ENCODE data around the gene RHPN2.

The RHPN2 gene

GRCh38 chr19:33100894-33101644 is 36.4 kb upstream of the RHPN2 start:
- no peak for ATAC-seq

GRCh38 chr19:33098055-33098534 is 33.4 kb upstream of the RHPN2 start:
- TF ChIP-seq ZC3H10 (CRISPR knock-in tag; IDR thresholded peaks at IDR 0.05) (no peak), ARNTL (CRISPR knock-in tag; IDR thresholded peaks at IDR 0.05; ENCODE audit: borderline replicate concordance, low read depth) (no peak), PATZ1 (CRISPR knock-in tag; IDR thresholded peaks at IDR 0.05; ENCODE audit: borderline replicate concordance) (no peak), CREB5 (CRISPR knock-in tag; IDR thresholded peaks at IDR 0.05; ENCODE audit: low read depth) (no peak), TOX (CRISPR knock-in tag; IDR thresholded peaks at IDR 0.05; ENCODE audit: borderline replicate concordance) (no peak), POU6F1 (CRISPR knock-in tag; IDR thresholded peaks at IDR 0.05; ENCODE audit: borderline replicate concordance, low read depth) (no peak), ESRRG (CRISPR knock-in tag; IDR thresholded peaks at IDR 0.05) (no peak), ISL1 (CRISPR knock-in tag; IDR thresholded peaks at IDR 0.05) (no peak), ZFP30 (CRISPR knock-in tag; IDR thresholded peaks at IDR 0.05) (no peak), TCF4 (CRISPR knock-in tag; IDR thresholded peaks at IDR 0.05; ENCODE audit: borderline replicate concordance) (no peak), CSRNP3 (CRISPR knock-in tag; IDR thresholded peaks at IDR 0.05) (no peak), RARB (CRISPR knock-in tag; IDR thresholded peaks at IDR 0.05) (no peak)
- ATAC-seq = no peak

More at GRCh38 chr19:33100894-33101644, 36.4 kb upstream of the RHPN2 start:
- no peak for TF ChIP-seq BACH2 (CRISPR knock-in tag; IDR thresholded peaks at IDR 0.05; ENCODE audit: borderline replicate concordance)
- TF ChIP-seq OSR1 (CRISPR knock-in tag; IDR thresholded peaks at IDR 0.05) = no peak
- no peak for TF ChIP-seq ARNTL (CRISPR knock-in tag; IDR thresholded peaks at IDR 0.05; ENCODE audit: borderline replicate concordance, low read depth)

- ATAC-seq = no peak
- no peak for TF ChIP-seq ZNF8 (CRISPR knock-in tag; IDR thresholded peaks at IDR 0.05)
- TF ChIP-seq BACH2 (CRISPR knock-in tag; IDR thresholded peaks at IDR 0.05; ENCODE audit: borderline replicate concordance) = no peak
- no peak for TF ChIP-seq ISL1 (CRISPR knock-in tag; IDR thresholded peaks at IDR 0.05)
- TF ChIP-seq ZC3H10 (CRISPR knock-in tag; IDR thresholded peaks at IDR 0.05) = no peak
- TF ChIP-seq TOX (CRISPR knock-in tag; IDR thresholded peaks at IDR 0.05; ENCODE audit: borderline replicate concordance) = no peak
Observed at GRCh38 chr19:33096005-33096404, 31.3 kb upstream of the RHPN2 start.

- ATAC-seq = no peak
Observed at GRCh38 chr19:33094436-33095067, 29.9 kb upstream of the RHPN2 start.

More at GRCh38 chr19:33094436-33095067, 29.9 kb upstream of the RHPN2 start:
- no peak for TF ChIP-seq ZNF565 (CRISPR knock-in tag; conservative IDR thresholded peaks at IDR 0.05; ENCODE audit: low read depth)
- TF ChIP-seq ZNF70 (CRISPR knock-in tag; IDR thresholded peaks at IDR 0.05) = no peak
- no peak for TF ChIP-seq RARB (CRISPR knock-in tag; IDR thresholded peaks at IDR 0.05)
- TF ChIP-seq GLIS3 (CRISPR knock-in tag; IDR thresholded peaks at IDR 0.05) = no peak
- TF ChIP-seq SNAI2 (CRISPR knock-in tag; IDR thresholded peaks at IDR 0.05) = no peak
- no peak for TF ChIP-seq PPARA (CRISPR knock-in tag; IDR thresholded peaks at IDR 0.05; ENCODE audit: borderline replicate concordance)
- TF ChIP-seq POU6F1 (CRISPR knock-in tag; IDR thresholded peaks at IDR 0.05; ENCODE audit: borderline replicate concordance, low read depth) = no peak
- TF ChIP-seq CSDC2 (CRISPR knock-in tag; IDR thresholded peaks at IDR 0.05) = no peak
- TF ChIP-seq TOX (CRISPR knock-in tag; IDR thresholded peaks at IDR 0.05; ENCODE audit: borderline replicate concordance) = no peak
- TF ChIP-seq ZFP30 (CRISPR knock-in tag; IDR thresholded peaks at IDR 0.05) = no peak
- no peak for TF ChIP-seq CREB5 (CRISPR knock-in tag; IDR thresholded peaks at IDR 0.05; ENCODE audit: low read depth)
- no peak for TF ChIP-seq ISL1 (CRISPR knock-in tag; IDR thresholded peaks at IDR 0.05)
- TF ChIP-seq CSRNP3 (CRISPR knock-in tag; IDR thresholded peaks at IDR 0.05) = no peak
- no peak for TF ChIP-seq ESRRG (CRISPR knock-in tag; IDR thresholded peaks at IDR 0.05)
- no peak for TF ChIP-seq BACH2 (CRISPR knock-in tag; IDR thresholded peaks at IDR 0.05; ENCODE audit: borderline replicate concordance)
- TF ChIP-seq TCF4 (CRISPR knock-in tag; IDR thresholded peaks at IDR 0.05; ENCODE audit: borderline replicate concordance) = no peak
- no peak for TF ChIP-seq ZNF8 (CRISPR knock-in tag; IDR thresholded peaks at IDR 0.05)

All from SK-N-SH treated with all-trans-retinoic acid at 6 μM for 48 hours (cell line).